Measurements from ENCODE around the gene BACH2. TPM values are rescaled to one million over a fixed set of nuclear protein-coding genes. Genes with fewer than 3 reads are reported as not detected.
A peak's percentile ranks its signal among the peaks of the same experiment; 100 is the strongest.

BACH2 gene
- total RNA-seq, 1 experiment from 2014 or later = 3.3 TPM

DNA sequence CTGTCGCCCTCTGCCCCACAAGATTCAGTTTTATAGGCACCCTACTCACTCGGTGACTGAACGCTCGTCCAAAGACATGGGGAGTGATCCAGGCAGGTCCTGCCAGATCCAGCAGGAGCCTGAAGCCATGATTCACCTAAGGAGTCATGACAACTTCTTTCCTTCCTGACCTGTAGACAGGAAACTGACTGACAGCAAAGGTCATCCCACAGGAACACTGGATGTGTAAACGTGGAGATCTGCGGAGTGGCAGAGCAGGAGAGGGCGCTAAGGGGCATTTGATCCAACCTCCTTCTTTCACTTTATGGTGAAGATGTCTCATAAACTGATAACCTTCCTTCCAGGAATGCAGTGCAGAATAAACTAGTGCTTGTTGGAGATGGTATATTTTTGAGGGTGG is 210.1 kb downstream of the BACH2 start:
- peak overlapping the region; percentile 50 for H3K4me2 ChIP-seq (ENCODE audit: low read length)
- peak; percentile 93 for ATAC-seq
- peak; percentile 35 for DNase-seq (ENCODE audit: low read depth, low spot score)
- TF ChIP-seq SP1 (IDR thresholded peaks at IDR 0.05; ENCODE audit: low read depth) (peak; percentile 45; the same call in 1 of the 2 replicates), TCF7L2 (IDR thresholded peaks at IDR 0.05; ENCODE audit: borderline replicate concordance, extremely low read depth, insufficient read depth, insufficient read length) (no peak), CBX3 (IDR thresholded peaks at IDR 0.05; ENCODE audit: low read depth) (no peak), SIN3A (IDR thresholded peaks at IDR 0.05; ENCODE audit: low read depth) (no peak), POLR2AphosphoS5 (IDR thresholded peaks at IDR 0.05; ENCODE audit: low read depth, low read length) (no peak), EGR1 (IDR thresholded peaks at IDR 0.05; ENCODE audit: low read depth) (no peak), YY1 (IDR thresholded peaks at IDR 0.05; ENCODE audit: extremely low read depth, insufficient replicate concordance, low read depth, low read length) (no peak), JUND (IDR thresholded peaks at IDR 0.05) (peak; percentile 38; the same call in 1 of the 2 replicates), POLR2A (IDR thresholded peaks at IDR 0.05; ENCODE audit: borderline replicate concordance, extremely low read depth, insufficient read depth, insufficient read length) (no peak), FOSL1 (IDR thresholded peaks at IDR 0.05; ENCODE audit: low read depth) (no peak; the same call in 1 of the 2 replicates), EZH2phosphoT487 (IDR thresholded peaks at IDR 0.05; ENCODE audit: borderline replicate concordance) (no peak), CEBPB (IDR thresholded peaks at IDR 0.05; ENCODE audit: low read depth) (no peak), ZNF274 (IDR thresholded peaks at IDR 0.05; ENCODE audit: low read depth, low read length) (no peak), ELF1 (IDR thresholded peaks at IDR 0.05; ENCODE audit: borderline replicate concordance, low read depth) (no peak), RAD21 (IDR thresholded peaks at IDR 0.05; ENCODE audit: low read depth) (peak; percentile 52), EZH2 (IDR thresholded peaks at IDR 0.05) (no peak), ZFX (IDR thresholded peaks at IDR 0.05) (no peak), SRF (IDR thresholded peaks at IDR 0.05; ENCODE audit: low read depth) (0 out of 2 replicates have a peak, but pooled peaks have one; percentile 28)
- TF ChIP-seq, protein P1, sequence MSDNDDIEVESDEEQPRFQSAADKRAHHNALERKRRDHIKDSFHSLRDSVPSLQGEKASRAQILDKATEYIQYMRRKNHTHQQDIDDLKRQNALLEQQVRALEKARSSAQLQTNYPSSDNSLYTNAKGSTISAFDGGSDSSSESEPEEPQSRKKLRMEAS (IDR thresholded peaks at IDR 0.05) = peak; percentile 28; the same call in 1 of the 2 replicates
- TF ChIP-seq, protein P2, sequence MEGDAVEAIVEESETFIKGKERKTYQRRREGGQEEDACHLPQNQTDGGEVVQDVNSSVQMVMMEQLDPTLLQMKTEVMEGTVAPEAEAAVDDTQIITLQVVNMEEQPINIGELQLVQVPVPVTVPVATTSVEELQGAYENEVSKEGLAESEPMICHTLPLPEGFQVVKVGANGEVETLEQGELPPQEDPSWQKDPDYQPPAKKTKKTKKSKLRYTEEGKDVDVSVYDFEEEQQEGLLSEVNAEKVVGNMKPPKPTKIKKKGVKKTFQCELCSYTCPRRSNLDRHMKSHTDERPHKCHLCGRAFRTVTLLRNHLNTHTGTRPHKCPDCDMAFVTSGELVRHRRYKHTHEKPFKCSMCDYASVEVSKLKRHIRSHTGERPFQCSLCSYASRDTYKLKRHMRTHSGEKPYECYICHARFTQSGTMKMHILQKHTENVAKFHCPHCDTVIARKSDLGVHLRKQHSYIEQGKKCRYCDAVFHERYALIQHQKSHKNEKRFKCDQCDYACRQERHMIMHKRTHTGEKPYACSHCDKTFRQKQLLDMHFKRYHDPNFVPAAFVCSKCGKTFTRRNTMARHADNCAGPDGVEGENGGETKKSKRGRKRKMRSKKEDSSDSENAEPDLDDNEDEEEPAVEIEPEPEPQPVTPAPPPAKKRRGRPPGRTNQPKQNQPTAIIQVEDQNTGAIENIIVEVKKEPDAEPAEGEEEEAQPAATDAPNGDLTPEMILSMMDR (IDR thresholded peaks at IDR 0.05 in 2 of 3, conservative IDR thresholded peaks at IDR 0.05 in 1 of 3; ENCODE audit: borderline replicate concordance in 1 of 3, insufficient read depth in 1 of 3, low read depth in 2 of 3, low read length in 2 of 3) = peak; percentile 11 to 39 (median 29); a peak in 4 of 6 replicates
- TF ChIP-seq, protein P3, sequence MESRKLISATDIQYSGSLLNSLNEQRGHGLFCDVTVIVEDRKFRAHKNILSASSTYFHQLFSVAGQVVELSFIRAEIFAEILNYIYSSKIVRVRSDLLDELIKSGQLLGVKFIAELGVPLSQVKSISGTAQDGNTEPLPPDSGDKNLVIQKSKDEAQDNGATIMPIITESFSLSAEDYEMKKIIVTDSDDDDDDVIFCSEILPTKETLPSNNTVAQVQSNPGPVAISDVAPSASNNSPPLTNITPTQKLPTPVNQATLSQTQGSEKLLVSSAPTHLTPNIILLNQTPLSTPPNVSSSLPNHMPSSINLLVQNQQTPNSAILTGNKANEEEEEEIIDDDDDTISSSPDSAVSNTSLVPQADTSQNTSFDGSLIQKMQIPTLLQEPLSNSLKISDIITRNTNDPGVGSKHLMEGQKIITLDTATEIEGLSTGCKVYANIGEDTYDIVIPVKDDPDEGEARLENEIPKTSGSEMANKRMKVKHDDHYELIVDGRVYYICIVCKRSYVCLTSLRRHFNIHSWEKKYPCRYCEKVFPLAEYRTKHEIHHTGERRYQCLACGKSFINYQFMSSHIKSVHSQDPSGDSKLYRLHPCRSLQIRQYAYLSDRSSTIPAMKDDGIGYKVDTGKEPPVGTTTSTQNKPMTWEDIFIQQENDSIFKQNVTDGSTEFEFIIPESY (IDR thresholded peaks at IDR 0.05; ENCODE audit: extremely low read depth, insufficient replicate concordance, low read length) = peak; percentile 13
- TF ChIP-seq, protein P4, sequence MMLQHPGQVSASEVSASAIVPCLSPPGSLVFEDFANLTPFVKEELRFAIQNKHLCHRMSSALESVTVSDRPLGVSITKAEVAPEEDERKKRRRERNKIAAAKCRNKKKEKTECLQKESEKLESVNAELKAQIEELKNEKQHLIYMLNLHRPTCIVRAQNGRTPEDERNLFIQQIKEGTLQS (IDR thresholded peaks at IDR 0.05) = no peak

More for the DNA sequence above, 210.1 kb downstream of the BACH2 start:
- CTCF ChIA-PET = no interaction called here
- RAD21 ChIA-PET (ENCODE audit: low non-redundant PET in 1 of 2, low total read pairs in 2 of 2, uncharacterized antibody in 2 of 2, unreplicated experiment in 2 of 2) = no interaction called here
- no peak overlapping the region for H3K9ac ChIP-seq (ENCODE audit: low read length)
- H3K36me3 ChIP-seq (ENCODE audit: control insufficient read depth in 1 of 2, insufficient read depth in 2 of 2, low read length in 2 of 2) = no peaks in the 10 kb centered on the region
- no peaks in the 10 kb centered on the region for H3K9me3 ChIP-seq (ENCODE audit: control insufficient read depth in 1 of 2, insufficient read depth in 1 of 2, low read depth in 1 of 2, low read length in 2 of 2)
- no peaks in the 10 kb centered on the region for H4K20me1 ChIP-seq (ENCODE audit: insufficient read depth)
- H2AFZ ChIP-seq (ENCODE audit: low read depth, low read length, poor library complexity, severe bottlenecking) = no peak overlapping the region
- no peak overlapping the region for H3K27ac ChIP-seq (ENCODE audit: low read depth, low read length)
- no peaks in the 10 kb centered on the region for H3K9me2 ChIP-seq (ENCODE audit: insufficient read depth)
- intact Hi-C loops (cut with micrococcal nuclease) = no loop called here
- no peaks in the 10 kb centered on the region for H3K27me3 ChIP-seq (ENCODE audit: insufficient read depth, low read length)
- no peaks in the 10 kb centered on the region for H3K79me2 ChIP-seq (ENCODE audit: insufficient read depth, low read length)
- no TSS peak for BruUV-seq (replicated peaks)
- no peak overlapping the region for H3K4me3 ChIP-seq (replicated peaks in 1 of 2; ENCODE audit: low read depth in 1 of 2, low read length in 2 of 2)
- POLR2A ChIA-PET = no interaction called here
- H3K4me1 ChIP-seq (ENCODE audit: control insufficient read depth in 1 of 2, insufficient read depth in 2 of 2, low read length in 2 of 2) = peaks cover 0 to 20% of the 10 kb centered on the region in 2 experiments; a peak in 2 of 4 replicates

Data from HCT116 (cell line).